ENCODE results near the gene ZNF883. TPM values are rescaled to one million over a fixed set of nuclear protein-coding genes. Genes with fewer than 3 reads are reported as not detected.

The ZNF883 gene
- total RNA-seq, 1 experiment from 2014 or later: 2.0 TPM

DNA sequence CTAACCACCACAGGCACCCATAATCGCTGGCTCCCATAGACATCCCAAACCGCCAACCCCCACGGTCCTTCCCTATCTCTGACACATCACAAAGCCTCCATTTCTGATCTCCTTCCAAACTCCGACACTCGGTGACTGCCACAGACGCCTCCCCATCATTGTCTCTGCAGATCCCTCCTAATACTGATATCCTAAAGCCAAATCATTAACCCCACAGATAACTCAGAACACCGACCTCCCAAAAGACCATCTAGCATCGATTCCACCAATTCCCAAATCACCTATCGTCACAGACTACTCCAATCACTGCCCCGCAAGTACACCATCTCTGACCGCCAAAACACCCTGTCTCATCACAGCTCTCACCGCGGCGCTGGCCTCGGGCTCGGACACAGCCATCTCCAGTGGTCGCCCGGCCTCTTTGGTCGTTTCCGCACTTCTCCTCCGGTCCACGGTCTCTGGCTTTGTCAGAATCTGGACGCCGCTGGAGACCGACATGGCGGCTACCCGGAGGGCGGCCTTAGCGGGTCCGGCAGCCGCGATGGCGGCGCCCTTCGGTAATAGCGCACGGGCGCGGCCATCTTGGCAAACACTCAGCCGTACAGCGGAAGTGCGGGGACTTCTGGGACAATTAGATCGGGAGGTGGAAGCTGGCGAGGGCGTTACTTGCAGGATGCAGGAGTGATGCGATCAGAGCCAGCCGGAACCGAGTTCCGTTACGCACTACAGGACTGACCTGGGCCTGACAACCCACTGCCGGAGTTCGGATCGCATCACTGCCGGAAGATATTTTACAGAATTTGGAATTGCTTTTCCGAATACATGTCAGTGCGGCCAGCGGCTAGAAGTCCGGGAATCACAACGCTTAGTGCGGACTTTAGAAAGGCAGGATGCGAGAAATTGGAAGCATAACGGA, 44.5 kb upstream of the ZNF883 start, which contains the start of gene ZFP37:
Gene ZFP37 (minus strand): TSS at position 534 of the 916 bp plus-strand sequence. CDS start 36 bp downstream, at position 498.
- Mint-ChIP-seq H3K4me1 (ENCODE audit: low read depth, unreplicated experiment) (no peaks in the 10 kb centered on the region), H3K9me3 (ENCODE audit: low read depth, unreplicated experiment) (no peaks in the 10 kb centered on the region), H3K36me3 (ENCODE audit: insufficient read depth, unreplicated experiment) (peaks cover 4% of the 10 kb centered on the region), H3K27ac (ENCODE audit: unreplicated experiment) (no peak within 1 kb of the TSS), H3K27me3 (ENCODE audit: unreplicated experiment) (no peaks in the 10 kb centered on the region), H3K4me3 (ENCODE audit: low read depth, unreplicated experiment) (no peak within 1 kb of the TSS)
- TF ChIP-seq, protein P1, sequence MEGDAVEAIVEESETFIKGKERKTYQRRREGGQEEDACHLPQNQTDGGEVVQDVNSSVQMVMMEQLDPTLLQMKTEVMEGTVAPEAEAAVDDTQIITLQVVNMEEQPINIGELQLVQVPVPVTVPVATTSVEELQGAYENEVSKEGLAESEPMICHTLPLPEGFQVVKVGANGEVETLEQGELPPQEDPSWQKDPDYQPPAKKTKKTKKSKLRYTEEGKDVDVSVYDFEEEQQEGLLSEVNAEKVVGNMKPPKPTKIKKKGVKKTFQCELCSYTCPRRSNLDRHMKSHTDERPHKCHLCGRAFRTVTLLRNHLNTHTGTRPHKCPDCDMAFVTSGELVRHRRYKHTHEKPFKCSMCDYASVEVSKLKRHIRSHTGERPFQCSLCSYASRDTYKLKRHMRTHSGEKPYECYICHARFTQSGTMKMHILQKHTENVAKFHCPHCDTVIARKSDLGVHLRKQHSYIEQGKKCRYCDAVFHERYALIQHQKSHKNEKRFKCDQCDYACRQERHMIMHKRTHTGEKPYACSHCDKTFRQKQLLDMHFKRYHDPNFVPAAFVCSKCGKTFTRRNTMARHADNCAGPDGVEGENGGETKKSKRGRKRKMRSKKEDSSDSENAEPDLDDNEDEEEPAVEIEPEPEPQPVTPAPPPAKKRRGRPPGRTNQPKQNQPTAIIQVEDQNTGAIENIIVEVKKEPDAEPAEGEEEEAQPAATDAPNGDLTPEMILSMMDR (IDR thresholded peaks at IDR 0.05; ENCODE audit: unreplicated experiment): no peak
- CTCF ChIA-PET: no interaction called here
- BruUV-seq (replicated peaks): no TSS peak
- intact Hi-C loops (cut with micrococcal nuclease; ENCODE audit: unreplicated experiment): no loop called here
- peak; percentile 87 for DNase-seq

DNA sequence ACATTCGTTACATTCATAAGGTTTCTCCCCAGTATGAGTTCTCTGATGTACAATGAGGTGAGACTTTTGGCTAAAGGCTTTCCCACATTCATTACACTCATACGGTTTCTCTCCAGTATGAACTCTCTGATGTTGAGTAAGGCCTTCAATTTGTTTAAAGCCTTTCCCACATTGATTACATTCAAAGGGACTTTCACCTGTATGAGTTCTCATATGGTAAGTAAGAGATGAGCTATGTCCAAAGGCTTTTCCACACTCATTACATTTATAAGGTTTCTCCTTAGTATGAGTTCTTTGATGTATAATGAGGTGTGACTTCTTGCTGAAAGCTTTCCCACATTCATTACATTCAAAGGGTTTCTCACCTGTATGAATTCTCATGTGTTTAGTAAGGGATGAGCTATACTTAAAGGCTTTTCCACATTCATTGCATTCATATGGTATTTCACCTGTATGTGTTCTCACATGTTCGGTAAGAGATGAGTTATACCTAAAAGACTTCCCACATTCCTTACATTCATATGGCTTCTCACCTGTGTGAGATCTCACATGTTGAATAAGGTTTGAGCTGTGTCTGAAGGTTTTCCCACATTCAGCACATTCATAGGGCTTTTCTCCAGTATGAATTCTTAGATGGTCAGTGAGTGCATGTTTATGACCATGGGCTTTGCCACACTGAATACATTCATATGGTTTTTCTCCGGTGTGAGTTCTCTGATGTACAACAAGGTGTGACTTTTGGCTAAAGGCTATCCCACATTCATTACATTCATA, 31.1 kb upstream of the ZNF883 start:
- intact Hi-C loops (cut with micrococcal nuclease; ENCODE audit: unreplicated experiment): no loop called here
- peaks cover 24% of the 10 kb centered on the region for H3K9me3 Mint-ChIP-seq (ENCODE audit: low read depth, unreplicated experiment)
- BruUV-seq (replicated peaks): no TSS peak
- H3K4me1 Mint-ChIP-seq (ENCODE audit: low read depth, unreplicated experiment): no peaks in the 10 kb centered on the region
- no peak overlapping the region for H3K27ac Mint-ChIP-seq (ENCODE audit: unreplicated experiment)
- no peak for DNase-seq
- TF ChIP-seq, protein P1 (IDR thresholded peaks at IDR 0.05; ENCODE audit: unreplicated experiment): no peak
- no peak overlapping the region for H3K4me3 Mint-ChIP-seq (ENCODE audit: low read depth, unreplicated experiment)
- H3K27me3 Mint-ChIP-seq (ENCODE audit: unreplicated experiment): no peaks in the 10 kb centered on the region
- no peaks in the 10 kb centered on the region for H3K36me3 Mint-ChIP-seq (ENCODE audit: insufficient read depth, unreplicated experiment)
- CTCF ChIA-PET: no interaction called here

DNA sequence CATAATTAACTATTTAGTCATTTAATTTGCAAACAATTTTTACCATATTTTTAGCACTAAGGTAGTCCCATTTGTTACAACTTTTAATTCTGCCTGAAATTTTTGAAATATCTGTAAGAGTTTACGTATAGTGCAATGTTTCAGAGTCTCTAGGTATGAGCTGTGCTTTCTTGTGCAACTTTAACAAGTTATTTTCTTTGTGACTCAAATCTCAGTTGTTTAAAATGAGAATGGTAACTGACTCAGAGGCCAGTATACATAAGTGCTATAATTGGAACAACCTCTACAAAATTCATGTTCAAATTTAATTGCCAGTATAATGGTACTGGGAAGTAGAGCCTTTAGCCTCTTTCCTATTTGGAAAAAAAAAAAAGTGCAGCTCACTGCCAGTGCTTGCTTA, 14.2 kb upstream of the ZNF883 start:
- TF ChIP-seq, protein P1 (IDR thresholded peaks at IDR 0.05; ENCODE audit: unreplicated experiment): no peak
- no peak overlapping the region for H3K4me3 Mint-ChIP-seq (ENCODE audit: low read depth, unreplicated experiment)
- no peaks in the 10 kb centered on the region for H3K27me3 Mint-ChIP-seq (ENCODE audit: unreplicated experiment)
- CTCF ChIA-PET: no interaction called here
- H3K36me3 Mint-ChIP-seq (ENCODE audit: insufficient read depth, unreplicated experiment): no peaks in the 10 kb centered on the region
- no TSS peak for BruUV-seq (replicated peaks)
- H3K4me1 Mint-ChIP-seq (ENCODE audit: low read depth, unreplicated experiment): no peaks in the 10 kb centered on the region
- intact Hi-C loops (cut with micrococcal nuclease; ENCODE audit: unreplicated experiment): no loop called here
- H3K27ac Mint-ChIP-seq (ENCODE audit: unreplicated experiment): no peak overlapping the region
- DNase-seq: no peak
- peaks cover 9% of the 10 kb centered on the region for H3K9me3 Mint-ChIP-seq (ENCODE audit: low read depth, unreplicated experiment)

DNA sequence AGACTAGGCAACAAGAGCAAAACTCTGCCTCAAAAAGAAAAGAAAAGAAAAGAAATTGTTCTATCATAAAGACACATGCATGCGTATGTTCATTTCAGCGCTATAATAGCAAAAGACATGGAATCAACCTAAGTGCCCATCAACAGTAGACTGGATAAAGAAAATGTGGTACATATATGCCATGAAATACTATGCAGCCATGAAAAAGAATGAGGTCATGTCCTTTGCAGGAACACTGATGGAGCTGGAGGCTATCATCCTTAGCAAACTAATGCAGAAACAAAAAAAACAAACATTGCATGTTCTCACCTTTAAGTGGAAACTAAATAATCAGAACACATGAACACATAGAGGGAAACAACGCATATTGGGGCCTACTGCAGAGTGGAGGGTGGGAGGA, 6.3 kb upstream of the ZNF883 start:
- Mint-ChIP-seq H3K27ac (ENCODE audit: unreplicated experiment) (no peak overlapping the region), H3K4me1 (ENCODE audit: low read depth, unreplicated experiment) (no peaks in the 10 kb centered on the region), H3K36me3 (ENCODE audit: insufficient read depth, unreplicated experiment) (no peaks in the 10 kb centered on the region), H3K4me3 (ENCODE audit: low read depth, unreplicated experiment) (no peak overlapping the region), H3K9me3 (ENCODE audit: low read depth, unreplicated experiment) (peaks cover 8% of the 10 kb centered on the region), H3K27me3 (ENCODE audit: unreplicated experiment) (peaks cover 7% of the 10 kb centered on the region)
- TF ChIP-seq, protein P1 (IDR thresholded peaks at IDR 0.05; ENCODE audit: unreplicated experiment): no peak
- BruUV-seq (replicated peaks): no TSS peak
- CTCF ChIA-PET: no interaction called here
- intact Hi-C loops (cut with micrococcal nuclease; ENCODE audit: unreplicated experiment): no loop called here
- no peak for DNase-seq

Measured in Calu3 (cell line).